HG02943 (cell line): ENCODE measurements around the gene EHD1.

Source experiments
- ATAC-seq: cut with Tn5 transposase; IDR thresholded peaks from one replicate; pipeline ENCODE4 v1.9.1; 2021; ENCODE audit warnings: mild to moderate bottlenecking, low read depth, moderate library complexity; ENCODE audit not compliant: unreplicated experiment

EHD1 gene

DNA sequence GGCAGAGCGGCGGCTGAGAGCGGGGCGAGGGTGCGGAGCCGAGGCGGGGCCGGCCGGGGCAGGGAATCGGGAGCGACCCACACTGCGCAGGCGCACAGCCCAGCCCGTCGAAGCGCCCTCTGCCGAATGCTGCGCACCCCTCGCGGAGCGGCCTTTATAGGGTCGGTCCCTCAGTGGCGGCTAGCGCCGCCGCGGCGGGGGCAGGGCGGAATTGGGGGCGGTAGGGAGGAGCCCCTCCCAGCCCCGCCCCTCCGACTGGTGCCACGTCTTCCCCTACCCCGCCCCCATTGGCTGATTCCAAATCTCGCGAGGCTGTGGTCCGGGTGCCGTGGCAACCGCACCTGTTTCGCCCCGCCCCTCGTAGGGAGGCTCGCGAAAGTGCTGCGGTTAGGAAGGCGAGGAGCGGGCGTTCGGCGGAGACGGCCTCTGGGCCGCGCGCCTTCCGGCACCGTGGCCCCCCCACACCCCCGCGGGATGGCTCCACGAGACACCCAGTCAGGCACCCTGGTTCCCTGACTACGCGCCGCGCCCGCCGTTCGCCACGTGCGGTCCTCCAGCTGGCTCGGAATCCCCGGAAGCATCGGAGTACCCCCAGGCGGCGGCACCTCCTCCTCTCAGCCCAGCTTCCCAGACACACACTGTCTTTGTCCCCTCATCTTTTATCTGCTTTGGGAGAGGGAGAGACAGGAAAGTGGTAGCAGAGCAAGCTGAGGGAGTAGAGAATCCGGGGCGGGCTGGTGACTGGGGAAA lies at the start of gene EHD1:
EHD1 (minus strand) TSS at position 128 of the 750 bp plus-strand sequence. CDS start 157 bp downstream, outside the sequence.
- ATAC-seq: peak; percentile 66

DNA sequence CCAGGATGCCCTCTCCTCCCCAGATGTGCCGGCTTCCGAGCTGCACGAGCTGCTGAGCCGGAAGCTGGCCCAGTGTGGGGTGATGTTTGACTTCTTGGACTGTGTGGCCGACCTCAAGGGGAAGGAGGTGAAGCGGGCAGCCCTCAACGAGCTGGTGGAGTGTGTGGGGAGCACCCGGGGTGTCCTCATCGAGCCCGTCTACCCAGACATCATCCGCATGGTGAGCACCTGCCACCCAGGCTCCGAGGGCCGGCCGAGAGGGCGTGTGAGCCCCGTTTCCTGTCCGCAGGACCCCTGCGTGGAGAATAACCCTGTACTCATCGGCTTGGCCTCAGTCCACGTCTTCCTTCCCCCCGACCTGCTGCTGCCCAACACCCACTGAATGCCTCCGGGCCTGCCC lies 48.3 kb upstream of the EHD1 start:
- no peak for ATAC-seq

DNA sequence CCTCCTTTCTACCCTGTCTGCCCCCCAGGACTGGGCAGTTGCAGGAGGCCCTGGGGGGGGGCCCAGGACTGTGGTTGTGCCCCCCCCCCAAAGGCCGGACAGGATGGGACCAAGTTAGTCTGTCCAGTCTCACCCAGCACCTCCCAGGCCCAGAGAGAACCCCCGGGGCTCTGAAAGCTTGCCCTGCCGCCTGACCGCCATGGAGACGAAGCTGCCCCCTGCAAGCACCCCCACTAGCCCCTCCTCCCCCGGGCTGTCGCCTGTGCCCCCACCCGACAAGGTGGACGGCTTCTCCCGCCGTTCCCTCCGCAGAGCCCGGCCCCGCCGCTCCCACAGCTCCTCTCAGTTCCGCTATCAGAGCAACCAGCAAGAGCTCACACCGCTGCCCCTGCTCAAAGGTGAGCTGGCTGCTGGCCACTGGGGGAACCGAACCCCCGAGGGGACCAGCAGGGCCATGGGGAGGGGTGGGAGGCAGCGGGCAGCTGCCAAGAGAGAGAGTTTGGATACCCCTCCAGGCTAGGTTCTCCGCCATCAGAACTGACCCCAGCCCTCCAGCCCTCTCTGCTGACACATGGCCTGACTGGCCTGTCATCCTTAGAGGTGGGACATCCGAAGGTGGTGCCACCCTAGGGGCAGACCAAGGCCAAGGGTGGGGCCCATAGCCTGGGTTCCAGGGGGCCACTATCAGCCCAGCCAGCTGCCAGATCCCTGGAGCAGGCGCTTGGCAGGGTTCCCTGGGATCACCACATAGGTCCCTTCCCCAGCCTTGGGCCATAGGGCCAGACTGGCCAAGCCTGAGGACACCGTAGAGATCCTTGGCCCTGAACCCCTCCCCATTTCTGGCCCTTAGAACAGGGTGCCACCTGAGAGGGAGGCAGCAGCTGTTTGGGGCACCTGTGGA lies 47.4 kb upstream of the EHD1 start:
- no peak for ATAC-seq

DNA sequence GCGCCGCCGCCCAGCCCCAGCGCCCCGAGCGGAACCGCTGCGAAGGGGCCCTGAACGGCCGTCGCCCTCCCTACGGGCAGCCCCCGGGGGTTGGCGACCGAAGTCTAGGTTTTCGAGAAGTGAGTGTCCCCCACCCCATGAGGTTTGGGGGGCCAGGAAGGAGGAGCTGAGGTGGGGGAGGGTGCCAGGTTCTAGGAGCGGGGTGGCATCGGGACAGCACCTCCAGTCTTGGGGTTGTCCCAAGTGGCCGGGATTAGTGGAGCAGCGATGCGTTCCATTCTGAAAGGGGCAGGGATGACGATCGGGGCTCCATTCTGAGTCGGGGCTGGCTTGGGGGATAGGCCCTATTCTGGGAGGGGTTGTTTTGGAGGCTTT lies 46.5 kb upstream of the EHD1 start:
- ATAC-seq: no peak

DNA sequence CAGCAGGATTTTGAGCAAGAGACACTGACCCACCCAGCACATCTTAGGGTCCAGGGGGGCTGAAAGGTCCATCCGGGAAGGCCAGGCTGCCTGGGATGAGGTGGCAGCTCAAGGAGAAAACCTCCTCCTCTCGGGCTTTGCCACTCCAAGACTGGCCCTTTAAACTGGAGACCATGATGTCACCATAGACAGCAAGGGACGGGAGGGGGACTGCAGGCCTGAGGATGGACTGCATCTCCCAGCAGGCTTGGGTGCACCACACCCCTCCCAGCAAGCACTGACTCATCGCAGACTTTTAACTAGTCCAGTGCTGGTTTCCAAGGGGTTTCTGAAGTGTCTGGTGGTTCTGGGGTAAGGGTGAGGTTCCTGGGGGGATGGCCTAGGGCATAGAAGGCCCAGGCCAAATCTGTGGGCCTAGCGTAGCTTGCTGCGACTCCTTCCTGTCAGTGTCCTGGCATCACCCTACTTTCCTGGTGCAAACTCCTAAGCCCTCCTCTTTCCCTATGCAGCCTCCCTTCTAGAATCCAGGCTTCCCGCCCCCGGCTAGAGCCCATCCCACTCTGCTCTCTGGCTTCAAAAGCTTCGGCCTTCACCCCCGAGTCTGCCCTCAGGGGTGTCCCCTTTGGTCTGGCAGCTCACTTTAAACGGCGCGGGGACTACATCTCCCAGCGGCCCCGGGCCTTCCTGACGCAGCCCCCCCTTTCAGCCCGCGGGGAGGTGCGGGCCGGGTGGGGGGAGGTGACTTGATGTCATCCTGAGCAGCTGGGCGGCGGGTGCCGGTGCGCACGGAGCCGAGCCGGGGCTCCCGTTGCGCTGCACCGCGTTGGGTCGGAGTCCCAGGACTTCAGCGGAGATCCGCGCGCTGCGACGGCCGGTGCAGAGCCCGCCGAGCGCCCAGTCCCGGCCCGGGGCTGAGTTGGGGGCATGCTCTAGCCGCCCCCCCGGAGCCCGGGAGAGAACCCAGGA lies 45.8 kb upstream of the EHD1 start, which contains the start of gene PPP2R5B:
PPP2R5B (plus strand) TSS at position 746 of the 966 bp plus-strand sequence. CDS start 1,046 bp downstream, outside the sequence.
- peak; percentile 80 for ATAC-seq

DNA sequence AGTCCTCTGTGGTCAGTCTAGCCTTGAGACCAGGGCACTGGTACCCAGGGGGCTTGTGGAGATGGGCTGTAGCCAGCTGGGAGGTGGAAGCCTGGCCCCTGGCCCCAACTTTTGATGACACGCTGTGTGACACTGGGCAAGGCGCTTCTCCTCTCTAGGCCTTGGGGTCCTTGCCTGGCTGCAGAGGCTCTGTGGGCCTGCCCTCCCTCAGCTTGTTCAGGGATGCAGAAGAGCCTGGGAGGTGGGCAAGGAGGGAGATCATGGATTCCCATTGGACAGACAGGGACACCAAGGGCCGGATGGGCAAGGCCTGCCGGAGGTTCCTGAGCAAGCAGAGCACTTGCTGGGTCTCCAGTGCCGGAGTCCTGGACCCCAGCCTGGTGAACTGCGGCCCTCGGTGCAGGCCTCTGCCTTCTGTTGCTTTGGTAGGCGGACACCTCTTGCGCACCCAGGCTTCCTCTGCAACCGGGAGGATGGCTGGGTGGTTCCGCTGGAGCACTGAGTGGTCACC lies 44.8 kb upstream of the EHD1 start:
- ATAC-seq: no peak

DNA sequence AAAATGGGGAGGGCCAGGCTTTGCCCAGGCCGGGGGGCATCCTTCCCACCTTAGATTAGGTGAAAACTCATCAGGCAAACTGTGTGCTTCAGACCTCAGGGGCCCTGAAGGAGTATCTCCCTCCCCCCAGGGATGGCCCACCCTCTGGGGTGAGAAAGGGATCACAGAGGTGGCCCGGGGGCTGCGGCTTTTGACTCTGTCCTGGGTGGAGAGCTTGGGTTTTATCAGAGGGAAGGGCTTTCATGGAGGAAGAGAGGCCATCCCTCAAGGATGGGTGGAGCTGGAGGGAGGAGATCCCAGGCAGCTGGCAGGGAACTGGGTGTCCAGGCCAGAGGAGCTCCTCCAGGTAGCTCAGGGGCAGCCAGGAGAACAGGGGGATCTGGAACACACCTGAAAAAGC lies 43.0 kb upstream of the EHD1 start:
- ATAC-seq: no peak

DNA sequence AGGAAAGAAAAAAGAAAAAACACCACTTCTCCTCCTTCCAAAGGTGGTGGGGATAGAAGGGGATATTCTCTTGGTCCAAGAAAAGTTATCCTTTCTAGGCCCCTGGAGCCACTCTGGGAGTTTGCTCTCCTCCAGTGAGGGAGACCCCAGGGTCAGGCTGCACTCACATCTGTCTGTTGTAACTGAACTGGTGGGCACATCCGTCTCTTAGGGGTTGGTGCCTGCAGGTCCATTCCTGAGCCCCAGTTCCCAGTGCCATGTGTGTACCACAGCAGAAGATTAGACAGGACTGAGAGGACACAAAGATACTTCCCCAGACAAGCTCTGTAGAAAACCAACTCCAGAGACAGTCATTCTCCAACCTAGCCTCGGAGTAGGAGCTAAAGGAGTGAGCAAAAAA lies 41.7 kb upstream of the EHD1 start:
- ATAC-seq: no peak

DNA sequence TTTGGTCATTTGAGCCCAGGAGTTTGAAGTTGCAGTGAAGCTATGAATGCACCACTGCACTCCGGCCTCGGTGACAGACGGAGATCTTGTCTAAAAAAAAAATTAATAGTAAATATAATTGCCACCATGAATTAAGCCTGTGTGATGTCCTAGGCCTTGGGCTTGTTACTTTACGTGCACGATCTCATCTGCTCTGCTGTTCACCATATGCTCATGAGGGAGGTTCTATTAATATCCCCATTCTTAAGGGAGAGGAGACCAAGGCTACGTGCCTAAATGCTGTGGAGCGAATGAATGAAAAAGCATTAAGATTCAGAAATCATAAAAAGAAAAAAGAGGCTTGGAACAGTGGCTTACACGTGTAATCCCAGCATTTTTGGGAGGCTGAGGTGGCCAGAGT lies 41.2 kb upstream of the EHD1 start:
- ATAC-seq: no peak

DNA sequence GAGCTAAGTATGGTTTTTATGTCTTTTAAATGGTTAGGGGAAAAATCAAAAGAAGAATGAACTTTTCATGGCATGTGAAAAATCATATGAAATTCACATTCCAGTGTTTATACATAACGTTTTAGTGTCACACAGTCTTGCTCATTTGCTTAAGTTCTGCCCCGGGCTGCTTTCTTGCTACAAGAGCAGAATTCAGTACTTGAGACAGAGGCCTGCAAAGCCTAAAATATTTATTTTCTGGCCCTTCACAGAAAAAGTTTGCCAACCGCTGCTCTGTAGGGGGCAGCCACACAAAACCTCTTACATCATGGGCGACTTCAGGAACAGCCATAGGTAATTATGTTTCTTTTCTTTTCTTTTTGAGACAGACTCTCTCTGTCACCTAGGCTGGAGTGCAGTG lies 39.6 kb upstream of the EHD1 start:
- no peak for ATAC-seq

DNA sequence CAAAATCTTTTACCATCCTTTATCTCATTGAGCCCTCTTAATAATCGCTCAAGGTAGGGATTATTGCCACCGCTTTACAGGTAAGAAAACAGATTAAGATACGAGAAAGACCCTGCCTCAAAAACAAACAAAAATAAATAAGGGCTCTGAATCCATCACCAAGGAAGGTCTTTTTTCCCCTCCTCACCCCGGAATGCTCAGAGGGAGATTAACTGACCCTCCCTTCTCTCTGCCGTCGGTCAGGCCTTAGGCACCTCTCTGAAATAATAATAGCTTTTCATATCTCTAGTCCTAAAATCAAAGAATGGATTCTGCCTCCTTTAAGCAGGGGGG lies 39.2 kb upstream of the EHD1 start:
- ATAC-seq: no peak

DNA sequence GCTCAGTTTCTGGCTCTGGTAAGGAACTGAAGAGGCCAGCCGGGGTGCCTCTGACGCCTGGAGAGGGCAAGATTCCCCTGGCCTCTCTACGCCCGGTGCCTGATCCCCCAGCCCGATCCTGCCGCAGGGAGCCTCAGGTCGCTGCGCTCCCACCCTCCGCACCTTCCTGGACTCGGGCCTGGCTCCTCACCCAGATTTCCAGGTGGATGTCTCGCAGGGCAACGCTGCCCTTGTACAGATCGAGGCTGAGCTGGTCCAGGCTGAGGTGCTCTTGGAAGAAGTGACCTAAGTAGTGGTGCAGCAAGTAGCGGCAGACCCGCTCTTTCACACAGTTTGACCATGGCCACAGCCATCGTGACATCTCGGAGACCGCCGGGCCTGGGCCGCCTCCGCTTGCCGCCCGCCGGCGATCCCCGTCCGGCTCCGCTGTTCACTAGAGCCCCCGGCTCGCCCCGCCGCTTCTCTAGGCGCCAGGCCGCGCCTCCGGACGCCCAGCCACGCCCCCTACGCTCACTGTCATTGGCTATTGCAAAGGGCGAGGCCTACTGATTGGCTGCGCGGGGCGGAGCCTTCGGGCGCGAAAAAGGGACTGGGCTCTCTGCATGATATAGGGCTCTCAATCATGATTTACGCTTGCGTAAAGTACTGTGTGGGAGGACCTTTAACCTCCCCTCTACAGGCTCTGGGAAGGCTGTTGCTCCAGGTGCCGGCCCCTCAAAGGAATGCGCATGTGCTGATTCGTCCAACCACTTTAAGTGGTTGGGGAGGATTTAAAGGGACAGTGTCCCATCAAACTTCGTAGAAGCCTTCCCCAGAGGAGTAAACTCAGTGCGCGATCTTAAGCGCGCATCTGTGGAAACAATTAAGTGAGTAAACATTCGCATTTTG lies 38.6 kb upstream of the EHD1 start, which contains the start of gene ATG2A:
ATG2A (minus strand) TSS at position 435 of the 888 bp plus-strand sequence; CDS start at position 361, 74 bp downstream.
- ATAC-seq: peak; percentile 92

DNA sequence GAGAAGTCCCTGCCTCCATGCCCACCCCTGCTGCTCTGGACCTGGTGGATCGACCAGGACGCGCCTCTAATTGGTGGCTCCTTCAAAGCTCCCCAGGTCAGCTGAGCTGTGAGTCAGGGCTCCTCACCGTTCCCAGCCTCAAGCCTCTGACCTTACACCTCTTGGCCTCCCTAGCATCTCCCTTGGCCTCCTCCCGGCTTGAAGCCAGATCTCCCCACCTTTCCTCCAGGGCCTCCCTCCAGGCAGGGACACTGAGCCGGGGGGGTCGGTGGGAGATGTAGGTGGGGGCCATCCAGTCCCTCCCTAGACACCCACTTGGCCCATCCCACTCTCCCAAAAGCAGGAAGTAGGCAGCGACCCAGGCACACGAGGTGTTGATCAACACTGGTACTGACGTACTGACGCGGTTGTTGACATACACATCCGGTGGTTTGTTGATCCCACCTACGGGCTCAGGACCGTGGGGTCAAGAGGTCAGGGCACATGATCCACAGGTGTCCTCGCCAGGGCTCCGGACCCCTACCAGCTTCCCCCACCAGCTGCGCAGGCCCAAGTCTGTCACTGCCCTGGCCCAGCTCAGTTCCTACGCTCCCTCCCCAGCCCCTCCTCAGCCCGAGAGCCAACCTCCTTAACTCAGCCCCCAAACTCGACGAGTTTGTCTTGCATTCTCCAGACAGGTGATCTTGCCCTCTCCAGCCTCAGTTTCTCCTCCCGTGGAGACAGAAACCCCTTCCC lies 37.8 kb upstream of the EHD1 start:
- no peak for ATAC-seq

DNA sequence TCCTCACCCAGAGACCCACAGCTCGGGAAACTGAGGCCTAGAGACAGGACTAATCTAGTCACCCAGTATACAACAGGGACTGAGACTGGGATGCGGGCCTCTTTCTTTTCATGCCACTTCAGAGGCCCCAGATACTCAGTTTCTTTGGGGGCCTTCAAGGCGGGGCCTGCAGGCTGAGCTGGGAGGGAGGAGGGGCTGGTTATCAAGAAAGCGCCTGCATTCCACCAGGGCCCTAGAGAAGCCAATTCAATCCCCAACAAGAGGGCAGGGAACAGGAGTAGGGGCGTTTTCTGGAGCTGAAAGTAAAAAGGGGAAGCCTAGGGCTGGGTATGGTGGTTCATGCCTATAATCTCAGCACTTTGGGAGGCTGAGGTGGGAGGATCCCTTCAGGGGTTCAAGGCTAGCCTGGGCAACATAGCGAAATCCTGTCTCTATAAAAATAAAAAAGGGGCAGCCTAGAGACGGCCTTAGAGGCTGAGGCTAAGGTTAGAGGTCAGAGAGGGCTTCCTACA lies 37.0 kb upstream of the EHD1 start:
- no peak for ATAC-seq

DNA sequence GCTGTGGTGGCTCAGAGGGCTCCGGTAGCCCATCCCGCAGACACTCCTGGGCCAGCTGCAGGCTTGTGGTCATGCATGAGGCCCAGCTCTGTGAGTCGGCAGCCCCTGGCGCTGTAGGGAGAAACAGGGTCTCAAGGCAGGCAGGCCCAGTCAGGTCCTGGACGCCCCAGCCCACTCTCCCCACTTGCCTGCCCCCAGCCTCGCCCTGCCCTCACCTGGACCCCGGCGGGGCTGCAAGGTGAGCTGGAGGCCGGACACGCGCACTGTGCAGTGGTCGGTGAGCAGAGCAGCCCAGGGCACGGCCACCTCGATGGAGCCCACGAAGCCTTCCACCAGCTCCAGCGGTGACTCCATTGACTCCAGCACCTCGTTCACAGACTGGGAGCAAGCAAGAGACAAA lies 35.7 kb upstream of the EHD1 start:
- ATAC-seq: no peak

DNA sequence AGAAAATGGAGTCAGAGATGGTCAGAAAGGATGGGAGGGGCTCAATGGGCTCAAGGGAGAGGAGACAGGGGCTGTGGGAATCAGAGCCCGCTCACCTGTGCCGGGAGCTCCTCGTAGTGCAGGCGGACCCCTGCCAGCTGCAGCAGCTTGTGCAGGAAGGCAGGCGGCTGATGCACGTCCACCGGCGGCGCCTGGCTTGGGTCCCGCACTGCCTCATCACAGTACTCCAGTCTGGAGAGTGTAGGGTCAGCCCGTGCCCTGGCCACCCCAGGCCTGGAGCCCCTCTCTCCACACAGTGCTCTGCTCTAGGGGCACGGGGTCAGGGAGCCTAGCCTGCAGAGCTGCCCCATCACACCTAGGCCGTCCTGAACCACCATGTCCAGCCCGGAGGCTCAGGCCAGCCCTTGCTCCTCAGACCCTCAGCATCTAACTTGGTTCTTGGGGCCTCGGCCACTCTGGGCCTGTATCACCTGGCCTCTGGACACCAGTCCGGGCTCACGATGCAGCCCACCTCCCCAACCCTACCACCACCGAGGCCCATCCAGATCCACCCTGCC lies 34.8 kb upstream of the EHD1 start:
- ATAC-seq: no peak

DNA sequence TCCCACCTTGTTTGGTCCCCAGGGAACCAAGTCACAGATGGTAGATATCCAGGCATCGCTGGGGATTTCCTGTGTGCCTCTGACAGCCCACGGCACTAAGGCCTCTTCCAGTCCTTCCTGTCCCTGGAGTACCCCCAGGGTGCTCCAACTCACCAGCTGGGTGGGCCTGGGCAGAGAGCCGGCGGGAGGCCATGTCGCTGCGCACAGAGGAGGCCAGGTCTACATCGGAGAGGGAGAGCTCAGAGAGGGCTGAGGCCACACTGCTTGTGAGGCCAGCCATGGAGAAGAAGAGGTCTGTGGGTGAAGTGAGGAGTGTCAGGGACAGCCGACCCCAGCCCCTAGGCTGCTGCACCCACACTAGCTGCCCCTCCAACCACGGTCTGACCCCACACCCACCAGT lies 33.3 kb upstream of the EHD1 start:
- no peak for ATAC-seq

DNA sequence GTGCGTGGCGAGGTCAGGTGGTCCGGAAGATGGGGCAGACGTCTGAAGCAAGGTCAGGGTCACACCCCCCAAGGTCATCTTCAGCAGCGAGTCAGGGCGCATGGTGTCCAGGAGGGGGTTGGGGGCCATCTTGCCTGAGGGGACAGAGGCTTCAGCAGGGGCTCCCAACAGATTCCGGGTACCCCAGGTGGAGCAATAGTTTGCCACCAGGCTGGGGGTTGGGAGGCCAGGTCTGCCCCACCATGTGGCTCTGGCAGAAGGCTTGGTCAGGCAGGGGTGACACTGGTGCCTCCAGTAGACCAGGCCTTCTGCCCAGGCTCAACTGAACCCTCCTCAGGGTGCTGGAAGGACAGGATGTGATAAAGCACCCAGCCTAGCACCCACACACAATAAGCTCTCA lies 32.7 kb upstream of the EHD1 start:
- ATAC-seq: no peak
